ES-I3 (cell line): ENCODE data around the gene ITPR1.

Source experiments
- H3K36me3 ChIP-seq: 2 replicates; pipeline ENCODE4 v1.6.1; 2013; ENCODE audit warnings: mild to moderate bottlenecking, low read length, control low read depth, moderate library complexity; ENCODE audit not compliant: insufficient read depth
- H3K4me1 ChIP-seq: 2 replicates; pipeline ENCODE4 v1.6.1; 2013; ENCODE audit warnings: mild to moderate bottlenecking, control low read depth, low read length; ENCODE audit not compliant: insufficient read depth
- H3K9ac ChIP-seq: 2 replicates; pipeline ENCODE4 v1.6.1; 2013; ENCODE audit warnings: low read depth, mild to moderate bottlenecking, low read length, moderate library complexity
- H3K9me3 ChIP-seq: 2 replicates; pipeline ENCODE4 v1.6.1; 2013; ENCODE audit warnings: mild to moderate bottlenecking, low read length, moderate library complexity; ENCODE audit not compliant: control insufficient read depth, insufficient read depth

ITPR1 gene

GRCh38 chr3:4698125-4698821 lies 205.1 kb downstream of the ITPR1 start:
- Histone ChIP-seq H3K9me3 (no peaks in the 10 kb centered on the region), H3K36me3 (no peaks in the 10 kb centered on the region), H3K4me1 (peaks cover 3% of the 10 kb centered on the region), H3K9ac (no peak overlapping the region)

- 0 out of 2 replicates have a peak, but pooled peaks cover 2% of the 10 kb centered on the region for H3K4me1 ChIP-seq
- no peaks in the 10 kb centered on the region for H3K9me3 ChIP-seq
- no peak overlapping the region for H3K9ac ChIP-seq
- H3K36me3 ChIP-seq: no peaks in the 10 kb centered on the region
These were observed 209.9 kb downstream of the ITPR1 start for GRCh38 chr3:4703054-4703480.

GRCh38 chr3:4704552-4704951 lies 211.4 kb downstream of the ITPR1 start:
- Histone ChIP-seq H3K9me3 (no peaks in the 10 kb centered on the region), H3K4me1 (peaks cover 12% of the 10 kb centered on the region; the same call in 1 of the 2 replicates), H3K36me3 (no peaks in the 10 kb centered on the region), H3K9ac (no peak overlapping the region)

GRCh38 chr3:4707324-4707723 lies 214.2 kb downstream of the ITPR1 start:
- H3K4me1 ChIP-seq: peaks cover 20% of the 10 kb centered on the region; the same call in 1 of the 2 replicates
- H3K9me3 ChIP-seq: no peaks in the 10 kb centered on the region
- no peaks in the 10 kb centered on the region for H3K36me3 ChIP-seq
- no peak overlapping the region for H3K9ac ChIP-seq

- Histone ChIP-seq H3K4me1 (peaks cover 21% of the 10 kb centered on the region; the same call in 1 of the 2 replicates), H3K36me3 (no peaks in the 10 kb centered on the region), H3K9ac (no peak overlapping the region), H3K9me3 (no peaks in the 10 kb centered on the region)
These were observed 215.1 kb downstream of the ITPR1 start for GRCh38 chr3:4708230-4708629.

GRCh38 chr3:4709341-4709740 lies 216.2 kb downstream of the ITPR1 start:
- no peak overlapping the region for H3K9ac ChIP-seq
- H3K9me3 ChIP-seq: no peaks in the 10 kb centered on the region
- H3K36me3 ChIP-seq: no peaks in the 10 kb centered on the region
- H3K4me1 ChIP-seq: peaks cover 21% of the 10 kb centered on the region; the same call in 1 of the 2 replicates

GRCh38 chr3:4710191-4710590 lies 217.0 kb downstream of the ITPR1 start:
- H3K4me1 ChIP-seq: peaks cover 21% of the 10 kb centered on the region; the same call in 1 of the 2 replicates
- no peaks in the 10 kb centered on the region for H3K36me3 ChIP-seq
- H3K9me3 ChIP-seq: no peaks in the 10 kb centered on the region
- no peak overlapping the region for H3K9ac ChIP-seq

GRCh38 chr3:4711680-4711992 lies 218.5 kb downstream of the ITPR1 start:
- Histone ChIP-seq H3K9ac (no peak overlapping the region), H3K36me3 (no peaks in the 10 kb centered on the region), H3K4me1 (peaks cover 21% of the 10 kb centered on the region; the same call in 1 of the 2 replicates), H3K9me3 (no peaks in the 10 kb centered on the region)

GRCh38 chr3:4712109-4712508 lies 219.0 kb downstream of the ITPR1 start:
- Histone ChIP-seq H3K4me1 (peaks cover 21% of the 10 kb centered on the region; the same call in 1 of the 2 replicates), H3K36me3 (no peaks in the 10 kb centered on the region), H3K9ac (no peak overlapping the region), H3K9me3 (no peaks in the 10 kb centered on the region)

GRCh38 chr3:4714045-4714444 lies 220.9 kb downstream of the ITPR1 start:
- H3K36me3 ChIP-seq: no peaks in the 10 kb centered on the region
- peaks cover 10% of the 10 kb centered on the region; the same call in 1 of the 2 replicates for H3K4me1 ChIP-seq
- no peaks in the 10 kb centered on the region for H3K9me3 ChIP-seq
- H3K9ac ChIP-seq: no peak overlapping the region

- Histone ChIP-seq H3K9ac (no peak overlapping the region), H3K4me1 (peaks cover 17% of the 10 kb centered on the region), H3K36me3 (no peaks in the 10 kb centered on the region), H3K9me3 (no peaks in the 10 kb centered on the region)
These were observed 223.1 kb downstream of the ITPR1 start for GRCh38 chr3:4716266-4716665.

GRCh38 chr3:4716706-4717362 lies 223.7 kb downstream of the ITPR1 start:
- Histone ChIP-seq H3K36me3 (no peaks in the 10 kb centered on the region), H3K9me3 (no peaks in the 10 kb centered on the region), H3K4me1 (peaks cover 15% of the 10 kb centered on the region), H3K9ac (no peak overlapping the region)

- H3K9ac ChIP-seq: no peak overlapping the region
- H3K36me3 ChIP-seq: no peaks in the 10 kb centered on the region
- no peaks in the 10 kb centered on the region for H3K9me3 ChIP-seq
- peaks cover 10% of the 10 kb centered on the region for H3K4me1 ChIP-seq
These were observed 224.2 kb downstream of the ITPR1 start for GRCh38 chr3:4717363-4717740.

GRCh38 chr3:4718179-4718736 lies 225.1 kb downstream of the ITPR1 start:
- Histone ChIP-seq H3K9ac (no peak overlapping the region), H3K4me1 (peaks cover 9% of the 10 kb centered on the region), H3K36me3 (no peaks in the 10 kb centered on the region), H3K9me3 (no peaks in the 10 kb centered on the region)

GRCh38 chr3:4719046-4719501 lies 225.9 kb downstream of the ITPR1 start:
- peaks cover 9% of the 10 kb centered on the region for H3K4me1 ChIP-seq
- H3K9ac ChIP-seq: no peak overlapping the region
- no peaks in the 10 kb centered on the region for H3K9me3 ChIP-seq
- H3K36me3 ChIP-seq: no peaks in the 10 kb centered on the region
